ENCODE results near the gene PDPK1. TPM values are rescaled to one million over a fixed set of nuclear protein-coding genes. Genes with fewer than 3 reads are reported as not detected.
A peak's percentile ranks its signal among the peaks of the same experiment; 100 is the strongest.

Gene PDPK1
- polyA plus RNA-seq, 1 experiment = 32.4 TPM

GRCh38 chr16:2511996-2512734, 25.7 kb upstream of the PDPK1 start:
- Histone ChIP-seq H3K4me3 (ENCODE audit: low read depth, low read length) (no peak overlapping the region), H3K9me3 (ENCODE audit: control insufficient read depth, insufficient read depth, low read length) (peaks cover 4% of the 10 kb centered on the region; the same call in 1 of the 2 replicates), H3K27me3 (ENCODE audit: control insufficient read depth, insufficient read depth, low read length) (no peaks in the 10 kb centered on the region), H3K27ac (ENCODE audit: low read depth, low read length) (no peak overlapping the region)
- CTCF ChIA-PET = interaction anchor here (4.2 kb wide), 1 partner anchor 10 kb away, joined by 20 read pairs; no protein-coding TSS in a partner anchor
- no peak for TF ChIP-seq CTCF (IDR thresholded peaks at IDR 0.05; ENCODE audit: low read depth, low read length)
- POLR2A ChIA-PET = interaction anchor here (1.0 to 1.2 kb wide), 3 partner anchors 8 to 357 kb away, joined by 3 to 11 read pairs (median 6); partner anchors contain the start of genes AMDHD2 and TRAF7
- no peak for DNase-seq (ENCODE audit: low read depth, low spot score)

GRCh38 chr16:2512735-2513404, 25.0 kb upstream of the PDPK1 start:
- ChIA-PET CTCF (interaction anchor here (4.2 kb wide), 1 partner anchor 11 kb away, joined by 20 read pairs; no protein-coding TSS in a partner anchor), POLR2A (interaction anchor here (0.6 to 1.2 kb wide), 2 partner anchors 18 to 357 kb away, joined by 3 read pairs; partner anchors contain the start of genes CEMP1 and TRAF7)
- Histone ChIP-seq H3K4me3 (ENCODE audit: low read depth, low read length) (peak overlapping the region; percentile 70), H3K9me3 (ENCODE audit: control insufficient read depth, insufficient read depth, low read length) (peaks cover 4% of the 10 kb centered on the region; the same call in 1 of the 2 replicates), H3K27me3 (ENCODE audit: control insufficient read depth, insufficient read depth, low read length) (no peaks in the 10 kb centered on the region), H3K27ac (ENCODE audit: low read depth, low read length) (no peak overlapping the region)
- DNase-seq (ENCODE audit: low read depth, low spot score) = no peak
- peak; percentile 3; the same call in 1 of the 2 replicates for TF ChIP-seq CTCF (IDR thresholded peaks at IDR 0.05; ENCODE audit: low read depth, low read length)

GRCh38 chr16:2513405-2514332, 24.2 kb upstream of the PDPK1 start, which contains the start of gene ATP6V0C:
TSS of gene ATP6V0C (plus strand) at chr16:2513952. CDS start at chr16:2514104, 152 bp downstream.
- Histone ChIP-seq H3K4me3 (ENCODE audit: low read depth, low read length) (peak within 1 kb of the TSS; percentile 70), H3K27me3 (ENCODE audit: control insufficient read depth, insufficient read depth, low read length) (no peaks in the 10 kb centered on the region), H3K9me3 (ENCODE audit: control insufficient read depth, insufficient read depth, low read length) (peaks cover 4% of the 10 kb centered on the region; the same call in 1 of the 2 replicates), H3K27ac (ENCODE audit: low read depth, low read length) (peak within 1 kb of the TSS; percentile 68)
- CTCF ChIA-PET = interaction anchor here (4.2 kb wide), 1 partner anchor 12 kb away, joined by 20 read pairs; no protein-coding TSS in a partner anchor
- no peak for TF ChIP-seq CTCF (IDR thresholded peaks at IDR 0.05; ENCODE audit: low read depth, low read length)
- POLR2A ChIA-PET = interaction anchor here (0.6 to 1.2 kb wide), 6 partner anchors 12 to 358 kb away, joined by 3 to 6 read pairs (median 3); partner anchors contain the start of genes CEMP1, PDPK1, TEDC2 and TRAF7
- DNase-seq (ENCODE audit: low read depth, low spot score) = peak; percentile 53

- H3K9me3 ChIP-seq (ENCODE audit: control insufficient read depth, insufficient read depth, low read length) = peaks cover 4% of the 10 kb centered on the region; the same call in 1 of the 2 replicates
- H3K27me3 ChIP-seq (ENCODE audit: control insufficient read depth, insufficient read depth, low read length) = no peaks in the 10 kb centered on the region
- no peak overlapping the region for H3K27ac ChIP-seq (ENCODE audit: low read depth, low read length)
- no peak for TF ChIP-seq CTCF (IDR thresholded peaks at IDR 0.05; ENCODE audit: low read depth, low read length)
- CTCF ChIA-PET = no interaction called here
- POLR2A ChIA-PET = interaction anchor here (1.0 to 1.2 kb wide), 4 partner anchors 13 to 55 kb away, joined by 3 to 6 read pairs (median 3); partner anchors contain the start of genes PDPK1 and TEDC2
- no peak for DNase-seq (ENCODE audit: low read depth, low spot score)
- H3K4me3 ChIP-seq (ENCODE audit: low read depth, low read length) = peak overlapping the region; percentile 70
Measured at GRCh38 chr16:2514333-2515179, 23.3 kb upstream of the PDPK1 start.

Data from AG04450 (cell line).